RWPE2 (cell line): ENCODE data around the gene ARCN1.

Experiments used
- ATAC-seq: fragments of 200-7000 bp; cut with Tn5 transposase; 3 replicates; pipeline ENCODE4 v1.9.1; 2021; ENCODE audit warnings: low read depth
- DNase-seq: peaks from one replicate; pipeline ENCODE4 v3.0.0-alpha.2; 2020; ENCODE audit warnings: low spot score
- H3K27ac ChIP-seq: fragments of 450-650 bp; 2 replicates; pipeline ENCODE4 v1.5.1; 2017; ENCODE audit warnings: mild to moderate bottlenecking; ENCODE audit not compliant: poor library complexity, severe bottlenecking
- H3K27me3 ChIP-seq: fragments of 250-450 bp; sonication (Bioruptor Pico); 2 replicates; pipeline ENCODE4 v1.5.1; 2021; ENCODE audit warnings: mild to moderate bottlenecking, moderate library complexity; ENCODE audit not compliant: insufficient read depth, poor library complexity, severe bottlenecking
- H3K36me3 ChIP-seq: fragments of 250-450 bp; sonication (Bioruptor Pico); 2 replicates; pipeline ENCODE4 v1.5.1; 2020; ENCODE audit warnings: low read depth, mild to moderate bottlenecking, moderate library complexity
- H3K4me1 ChIP-seq: fragments of 250-450 bp; sonication (Bioruptor Pico); 2 replicates; pipeline ENCODE4 v1.5.1; 2021; ENCODE audit warnings: mild to moderate bottlenecking, moderate library complexity; ENCODE audit not compliant: insufficient read depth, poor library complexity, severe bottlenecking
- H3K4me3 ChIP-seq: fragments of 250-450 bp; sonication (Bioruptor Pico); 2 replicates; pipeline ENCODE4 v1.5.1; 2021; ENCODE audit warnings: mild to moderate bottlenecking, moderate library complexity; ENCODE audit not compliant: severe bottlenecking
- H3K9me3 ChIP-seq: fragments of 250-450 bp; sonication (Bioruptor Pico); 2 replicates; pipeline ENCODE4 v1.5.1; 2021; ENCODE audit warnings: mild to moderate bottlenecking, moderate library complexity; ENCODE audit not compliant: severe bottlenecking
- TF ChIP-seq, protein P1 (sequence below): fragments of 450-650 bp; IDR thresholded peaks from one replicate; pipeline ENCODE4 v1.5.1; 2017; ENCODE audit warnings: mild to moderate bottlenecking, moderate library complexity; ENCODE audit not compliant: poor library complexity, severe bottlenecking

Gene ARCN1

DNA sequence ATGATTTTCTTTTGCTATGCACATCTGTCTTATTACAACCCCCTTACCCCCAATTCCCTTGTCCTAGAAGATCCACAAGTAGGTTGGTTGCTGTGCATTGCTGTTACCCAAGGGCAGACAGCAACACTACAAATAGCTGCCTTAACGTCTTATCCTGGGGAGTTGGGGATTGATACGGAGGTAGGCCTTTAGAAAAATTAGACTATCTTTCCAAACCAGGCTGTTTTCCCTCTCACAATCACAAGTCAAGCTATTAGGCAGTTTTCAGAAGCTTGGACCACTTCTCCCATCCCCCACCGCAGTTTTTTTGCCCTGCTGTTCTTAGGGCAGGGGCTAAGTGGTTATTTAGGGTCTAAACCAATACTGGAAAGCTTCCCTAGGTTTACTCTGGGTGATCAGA lies 32.4 kb downstream of the ARCN1 start:
- no peak overlapping the region for H3K4me3 ChIP-seq
- TF ChIP-seq, protein P1, sequence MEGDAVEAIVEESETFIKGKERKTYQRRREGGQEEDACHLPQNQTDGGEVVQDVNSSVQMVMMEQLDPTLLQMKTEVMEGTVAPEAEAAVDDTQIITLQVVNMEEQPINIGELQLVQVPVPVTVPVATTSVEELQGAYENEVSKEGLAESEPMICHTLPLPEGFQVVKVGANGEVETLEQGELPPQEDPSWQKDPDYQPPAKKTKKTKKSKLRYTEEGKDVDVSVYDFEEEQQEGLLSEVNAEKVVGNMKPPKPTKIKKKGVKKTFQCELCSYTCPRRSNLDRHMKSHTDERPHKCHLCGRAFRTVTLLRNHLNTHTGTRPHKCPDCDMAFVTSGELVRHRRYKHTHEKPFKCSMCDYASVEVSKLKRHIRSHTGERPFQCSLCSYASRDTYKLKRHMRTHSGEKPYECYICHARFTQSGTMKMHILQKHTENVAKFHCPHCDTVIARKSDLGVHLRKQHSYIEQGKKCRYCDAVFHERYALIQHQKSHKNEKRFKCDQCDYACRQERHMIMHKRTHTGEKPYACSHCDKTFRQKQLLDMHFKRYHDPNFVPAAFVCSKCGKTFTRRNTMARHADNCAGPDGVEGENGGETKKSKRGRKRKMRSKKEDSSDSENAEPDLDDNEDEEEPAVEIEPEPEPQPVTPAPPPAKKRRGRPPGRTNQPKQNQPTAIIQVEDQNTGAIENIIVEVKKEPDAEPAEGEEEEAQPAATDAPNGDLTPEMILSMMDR: no peak
- H3K27me3 ChIP-seq: no peaks in the 10 kb centered on the region
- ATAC-seq (no peak), DNase-seq (no peak)
- no peaks in the 10 kb centered on the region for H3K4me1 ChIP-seq
- H3K36me3 ChIP-seq: peaks cover 34% of the 10 kb centered on the region
- H3K27ac ChIP-seq: no peak overlapping the region
- H3K9me3 ChIP-seq: no peaks in the 10 kb centered on the region

DNA sequence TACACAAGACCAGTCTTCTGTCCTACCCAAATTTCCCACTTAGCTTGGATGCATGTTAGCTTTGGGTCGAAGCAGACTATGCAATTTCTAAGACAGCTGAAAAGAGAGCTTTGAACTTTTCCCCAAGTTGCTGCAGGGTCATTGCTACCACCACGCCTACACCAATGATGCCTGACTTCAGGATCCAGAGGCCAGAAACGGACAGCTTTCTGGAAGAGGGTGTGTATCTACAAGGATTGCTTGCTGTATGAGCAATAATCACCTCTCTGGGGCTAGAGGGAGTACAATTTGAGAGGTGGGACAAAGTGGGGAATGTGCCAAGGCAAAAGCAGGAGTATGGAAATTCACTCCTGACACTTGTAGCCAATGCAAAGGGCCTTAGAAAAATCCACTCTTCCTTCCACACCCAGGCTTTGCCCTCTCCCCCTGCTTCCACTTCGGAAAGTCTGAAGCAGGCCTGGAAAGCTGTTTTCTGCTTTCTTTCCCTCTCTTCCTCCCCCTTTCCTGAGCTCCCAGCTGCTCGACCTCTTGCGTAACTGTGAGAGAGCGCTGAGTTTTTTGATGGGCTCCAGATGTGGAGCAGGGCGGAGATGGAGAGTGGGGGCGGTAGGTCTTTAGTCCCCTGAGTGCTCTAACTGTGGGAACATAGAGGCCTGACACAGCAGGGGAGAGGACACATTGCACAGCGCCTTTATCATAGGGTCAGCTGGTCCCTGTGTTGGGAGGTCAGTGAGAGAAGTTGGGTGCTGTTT lies 33.1 kb downstream of the ARCN1 start:
- H3K27ac ChIP-seq: no peak overlapping the region
- TF ChIP-seq, protein P1: no peak
- no peaks in the 10 kb centered on the region for H3K4me1 ChIP-seq
- no peak for DNase-seq
- no peaks in the 10 kb centered on the region for H3K9me3 ChIP-seq
- H3K27me3 ChIP-seq: no peaks in the 10 kb centered on the region
- H3K4me3 ChIP-seq: no peak overlapping the region
- peaks cover 27% of the 10 kb centered on the region for H3K36me3 ChIP-seq
- ATAC-seq: no peak

DNA sequence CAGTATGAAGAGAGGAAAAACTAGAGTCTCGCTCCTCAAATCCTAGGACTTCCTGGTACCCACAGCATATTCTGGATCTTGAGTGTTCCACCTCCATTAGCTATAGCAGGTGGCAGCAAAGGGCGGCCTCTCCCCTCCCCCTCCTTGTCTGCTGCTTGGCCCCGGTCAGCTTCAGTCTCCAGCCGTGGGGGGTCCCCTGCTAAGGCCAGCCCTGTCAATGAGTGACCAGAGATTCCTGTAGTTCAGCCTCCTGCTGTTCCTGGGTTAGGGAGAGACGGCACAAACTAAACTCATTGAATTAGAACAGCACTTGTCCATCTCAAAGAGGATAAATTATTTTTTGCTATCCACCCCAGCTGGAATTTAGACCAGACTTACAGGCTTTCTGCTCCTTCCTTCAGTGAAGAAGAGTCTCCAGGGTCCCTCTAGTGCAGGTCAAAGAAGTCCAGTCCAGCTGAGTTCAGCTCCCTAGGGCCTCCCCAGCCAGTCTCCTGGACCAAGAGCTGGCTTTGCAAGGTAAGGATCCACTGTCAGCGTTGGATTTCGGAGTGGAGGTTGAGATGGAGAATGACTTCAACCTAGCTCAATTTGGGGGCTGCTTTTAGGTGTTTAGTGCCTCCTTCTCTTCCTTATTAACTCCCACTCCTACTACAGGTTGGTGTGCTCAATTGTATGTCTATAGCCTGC lies 34.1 kb downstream of the ARCN1 start:
- no peaks in the 10 kb centered on the region for H3K27me3 ChIP-seq
- no peak for ATAC-seq
- DNase-seq: no peak
- TF ChIP-seq, protein P1: no peak
- H3K27ac ChIP-seq: no peak overlapping the region
- H3K4me3 ChIP-seq: no peak overlapping the region
- no peaks in the 10 kb centered on the region for H3K9me3 ChIP-seq
- no peaks in the 10 kb centered on the region for H3K4me1 ChIP-seq
- H3K36me3 ChIP-seq: peaks cover 17% of the 10 kb centered on the region

DNA sequence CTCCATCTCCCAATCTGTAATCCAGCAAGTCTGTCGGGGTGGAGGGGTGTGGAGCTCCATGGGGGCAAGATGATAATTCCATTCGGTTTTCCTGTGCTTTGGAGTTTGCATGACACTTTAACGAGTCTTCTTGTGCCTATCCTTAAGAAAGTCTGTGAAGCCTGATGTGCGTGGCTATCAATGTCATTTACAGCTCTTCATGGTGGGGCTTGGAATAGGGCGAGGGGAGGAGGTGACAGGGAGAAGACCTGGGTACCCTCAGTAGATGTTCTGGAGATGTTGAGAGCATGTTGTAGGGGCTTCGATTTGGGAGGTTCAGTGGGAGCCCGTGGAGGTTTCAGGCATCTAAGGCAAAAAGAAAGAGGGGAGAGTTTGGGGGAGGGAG lies 34.6 kb downstream of the ARCN1 start:
- H3K9me3 ChIP-seq: no peaks in the 10 kb centered on the region
- no peak overlapping the region for H3K4me3 ChIP-seq
- ATAC-seq: no peak
- DNase-seq: no peak
- H3K27ac ChIP-seq: no peak overlapping the region
- no peaks in the 10 kb centered on the region for H3K4me1 ChIP-seq
- TF ChIP-seq, protein P1: no peak
- H3K36me3 ChIP-seq: peaks cover 11% of the 10 kb centered on the region
- H3K27me3 ChIP-seq: no peaks in the 10 kb centered on the region
